ENCODE measurements around the gene SAMMSON. TPM values are rescaled to one million over a fixed set of nuclear protein-coding genes. Genes with fewer than 3 reads are reported as not detected.

Gene SAMMSON
- total and polyA plus RNA-seq, 4 donors, result 0.12 TPM; not detected in 3

DNA sequence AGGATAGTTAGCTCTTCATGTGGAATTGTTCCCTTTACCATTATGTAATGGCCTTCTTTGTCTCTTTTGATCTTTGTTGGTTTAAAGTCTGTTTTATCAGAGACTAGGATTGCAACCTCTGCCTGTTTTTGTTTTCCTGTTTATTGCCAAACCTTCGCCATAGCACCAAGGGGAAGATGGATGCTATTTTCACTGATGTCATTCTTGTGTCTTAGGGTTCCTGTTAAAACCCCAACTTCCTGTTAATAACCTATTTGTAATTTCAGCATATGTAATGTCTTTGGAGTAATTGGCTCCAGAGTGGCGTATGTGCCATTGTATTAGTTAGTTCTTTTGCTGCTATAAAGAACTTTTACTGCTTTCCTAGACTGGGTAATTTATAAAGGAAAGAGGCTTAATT lies 10.8 kb downstream of the SAMMSON start:
- DNase-seq (no peak), ATAC-seq (ENCODE audit: insufficient read depth, low FRiP score) (no peak)
- Histone ChIP-seq H3K27ac (ENCODE audit: low read depth in 1 of 2, low read length in 1 of 2) (no peak overlapping the region), H3K27me3 (ENCODE audit: control insufficient read depth in 3 of 3, insufficient read depth in 3 of 3, low read length in 2 of 3) (no peaks in the 10 kb centered on the region), H3K9me3 (ENCODE audit: control insufficient read depth in 4 of 4, insufficient read depth in 3 of 4, low read length in 3 of 4) (peaks cover 0 to 2% (median 0%) of the 10 kb centered on the region in 4 donors), H3K36me3 (ENCODE audit: control insufficient read depth in 4 of 4, insufficient read depth in 4 of 4, low read length in 4 of 4) (no peaks in the 10 kb centered on the region), H3K4me3 (no peak overlapping the region), H3K9ac (ENCODE audit: insufficient read depth in 1 of 2, low read length in 2 of 2) (no peak overlapping the region), H3K4me1 (ENCODE audit: control insufficient read depth in 5 of 5, insufficient read depth in 5 of 5, low read length in 5 of 5) (peaks cover 0 to 6% (median 0%) of the 10 kb centered on the region in 5 donors)
- WGBS, 2 donors, result 47 to 63% methylated on average over 2 of the region's 2 CpGs
- TF ChIP-seq, protein P1, sequence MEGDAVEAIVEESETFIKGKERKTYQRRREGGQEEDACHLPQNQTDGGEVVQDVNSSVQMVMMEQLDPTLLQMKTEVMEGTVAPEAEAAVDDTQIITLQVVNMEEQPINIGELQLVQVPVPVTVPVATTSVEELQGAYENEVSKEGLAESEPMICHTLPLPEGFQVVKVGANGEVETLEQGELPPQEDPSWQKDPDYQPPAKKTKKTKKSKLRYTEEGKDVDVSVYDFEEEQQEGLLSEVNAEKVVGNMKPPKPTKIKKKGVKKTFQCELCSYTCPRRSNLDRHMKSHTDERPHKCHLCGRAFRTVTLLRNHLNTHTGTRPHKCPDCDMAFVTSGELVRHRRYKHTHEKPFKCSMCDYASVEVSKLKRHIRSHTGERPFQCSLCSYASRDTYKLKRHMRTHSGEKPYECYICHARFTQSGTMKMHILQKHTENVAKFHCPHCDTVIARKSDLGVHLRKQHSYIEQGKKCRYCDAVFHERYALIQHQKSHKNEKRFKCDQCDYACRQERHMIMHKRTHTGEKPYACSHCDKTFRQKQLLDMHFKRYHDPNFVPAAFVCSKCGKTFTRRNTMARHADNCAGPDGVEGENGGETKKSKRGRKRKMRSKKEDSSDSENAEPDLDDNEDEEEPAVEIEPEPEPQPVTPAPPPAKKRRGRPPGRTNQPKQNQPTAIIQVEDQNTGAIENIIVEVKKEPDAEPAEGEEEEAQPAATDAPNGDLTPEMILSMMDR (IDR thresholded peaks at IDR 0.05; ENCODE audit: control extremely low read depth, extremely low read depth), result no peak

DNA sequence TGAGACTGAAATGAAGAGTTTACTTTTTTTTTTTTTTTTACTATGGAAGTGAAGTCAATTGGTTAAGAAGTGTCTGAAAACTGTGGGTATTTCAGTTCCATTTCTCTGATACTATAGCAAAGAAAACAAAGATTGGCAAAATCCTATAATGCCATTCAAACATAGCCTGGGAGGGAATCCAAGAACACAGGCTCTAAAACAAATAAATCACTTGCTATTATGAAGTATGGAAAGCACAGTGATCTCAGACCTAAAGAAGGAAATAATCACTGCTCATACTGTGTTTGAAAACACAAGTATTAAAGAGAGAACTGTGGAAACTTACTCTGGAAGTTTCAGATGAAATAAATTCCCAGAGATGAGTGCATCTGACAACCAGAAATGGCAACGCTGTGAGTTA lies 12.0 kb downstream of the SAMMSON start:
- TF ChIP-seq, protein P1 (IDR thresholded peaks at IDR 0.05; ENCODE audit: control extremely low read depth, extremely low read depth), result no peak
- 56 to 88% methylated on average over 1 of the region's 1 CpG for WGBS, 2 donors

DNA sequence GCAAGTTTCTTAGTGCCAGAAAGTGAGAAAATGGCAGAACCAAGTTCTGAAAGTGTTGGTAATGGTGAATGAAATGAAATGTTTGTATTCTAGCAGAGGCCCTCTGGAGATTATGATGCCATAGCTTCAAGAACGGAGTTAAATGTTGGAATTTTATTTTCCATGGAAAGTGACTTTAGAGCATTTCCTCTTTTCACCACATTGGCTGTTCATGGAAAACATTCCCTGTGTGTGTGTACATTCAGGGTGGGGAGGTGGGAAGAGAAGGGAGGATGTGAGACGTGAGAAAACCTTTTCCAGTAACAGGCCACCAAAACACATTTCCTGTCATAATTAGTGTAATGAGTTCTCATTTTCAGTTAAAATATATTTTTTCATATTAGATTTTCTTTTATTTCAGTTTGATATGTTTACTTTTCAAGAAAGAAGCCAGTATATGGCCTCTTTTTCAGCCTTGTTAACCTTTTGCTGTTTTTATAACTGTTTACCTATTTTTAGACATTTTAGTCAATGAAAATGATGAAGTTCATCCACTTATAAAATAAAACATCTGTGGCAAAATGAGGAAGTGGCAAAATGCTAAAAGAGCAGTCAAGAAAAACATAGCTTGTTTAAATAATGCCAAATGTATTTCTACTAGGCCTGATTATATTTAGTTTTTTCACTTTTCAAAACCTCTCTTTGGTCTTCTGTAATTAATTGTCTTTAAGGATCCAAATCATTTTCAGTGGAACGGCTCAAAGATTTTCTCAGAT lies 21.6 kb downstream of the SAMMSON start:
- TF ChIP-seq, protein P1 (IDR thresholded peaks at IDR 0.05; ENCODE audit: control extremely low read depth, extremely low read depth), result no peak
- no peak overlapping the region for H3K27ac ChIP-seq (ENCODE audit: low read depth in 1 of 2, low read length in 1 of 2)
- no peak overlapping the region for H3K9ac ChIP-seq (ENCODE audit: insufficient read depth in 1 of 2, low read length in 2 of 2)
- H3K4me3 ChIP-seq, result no peak overlapping the region
- H3K9me3 ChIP-seq (ENCODE audit: control insufficient read depth in 4 of 4, insufficient read depth in 3 of 4, low read length in 3 of 4), result no peaks in the 10 kb centered on the region
- no peak for ATAC-seq (ENCODE audit: insufficient read depth, low FRiP score)
- WGBS, 2 donors, result 46 to 55% methylated on average over 3 of the region's 3 CpGs
- peak in 1 of 3 donors; percentile 43 for DNase-seq
- no peaks in the 10 kb centered on the region for H3K36me3 ChIP-seq (ENCODE audit: control insufficient read depth in 4 of 4, insufficient read depth in 4 of 4, low read length in 4 of 4)
- no peaks in the 10 kb centered on the region for H3K27me3 ChIP-seq (ENCODE audit: control insufficient read depth in 3 of 3, insufficient read depth in 3 of 3, low read length in 2 of 3)
- no peaks in the 10 kb centered on the region for H3K4me1 ChIP-seq (ENCODE audit: control insufficient read depth in 5 of 5, insufficient read depth in 5 of 5, low read length in 5 of 5)

More for the DNA sequence above, 12.0 kb downstream of the SAMMSON start:
- ATAC-seq (ENCODE audit: insufficient read depth, low FRiP score), result no peak
- H3K4me1 ChIP-seq (ENCODE audit: control insufficient read depth in 5 of 5, insufficient read depth in 5 of 5, low read length in 5 of 5), result peaks cover 0 to 6% (median 0%) of the 10 kb centered on the region in 5 donors
- peak in 2 of 3 donors; percentile 26 to 50 for DNase-seq
- no peak overlapping the region for H3K4me3 ChIP-seq
- no peak overlapping the region for H3K27ac ChIP-seq (ENCODE audit: low read depth in 1 of 2, low read length in 1 of 2)
- H3K36me3 ChIP-seq (ENCODE audit: control insufficient read depth in 4 of 4, insufficient read depth in 4 of 4, low read length in 4 of 4), result no peaks in the 10 kb centered on the region
- no peaks in the 10 kb centered on the region for H3K9me3 ChIP-seq (ENCODE audit: control insufficient read depth in 4 of 4, insufficient read depth in 3 of 4, low read length in 3 of 4)
- no peak overlapping the region for H3K9ac ChIP-seq (ENCODE audit: insufficient read depth in 1 of 2, low read length in 2 of 2)
- H3K27me3 ChIP-seq (ENCODE audit: control insufficient read depth in 3 of 3, insufficient read depth in 3 of 3, low read length in 2 of 3), result no peaks in the 10 kb centered on the region
